Glomerular visceral epithelial cell (primary cell): Measurements from ENCODE around the gene EGFL8.
"Not testable (repeated sequence)": the region's sequence is repeated elsewhere in the genome, so short reads cannot be mapped to it uniquely, and the experiment has no call there.

Source experiments
- DNase-seq: peaks from one replicate; pipeline ENCODE4 v3.0.0-alpha.2; 2016; ENCODE audit errors: extremely low spot score

EGFL8 gene

GRCh38 chr6:32183483-32184083 lies 19.2 kb downstream of the EGFL8 start:
- DNase-seq: no peak

- DNase-seq: no peak
Observed at GRCh38 chr6:32184084-32184640, 19.8 kb downstream of the EGFL8 start, which contains the start of gene AGER. Gene AGER (minus strand): TSS chr6:32184253. CDS start chr6:32184222, 31 bp downstream.

- DNase-seq: peak; percentile 91
Observed at GRCh38 chr6:32185681-32186131, 21.3 kb downstream of the EGFL8 start.

GRCh38 chr6:32186151-32186840 lies 21.9 kb downstream of the EGFL8 start:
- not testable (repeated sequence) for DNase-seq

- DNase-seq: no peak
Observed at GRCh38 chr6:32187009-32187709, 22.8 kb downstream of the EGFL8 start.

- DNase-seq: not testable (repeated sequence)
Observed at GRCh38 chr6:32187725-32188380, 23.5 kb downstream of the EGFL8 start.

GRCh38 chr6:32188381-32189068 lies 24.1 kb downstream of the EGFL8 start:
- DNase-seq: no peak

- no peak for DNase-seq
Observed at GRCh38 chr6:32189069-32189741, 24.8 kb downstream of the EGFL8 start.

GRCh38 chr6:32189742-32190053 lies 25.3 kb downstream of the EGFL8 start:
- DNase-seq: no peak

GRCh38 chr6:32190054-32190851 lies 25.9 kb downstream of the EGFL8 start, which contains the start of gene PBX2:
Gene PBX2 (minus strand): TSS chr6:32190202. CDS start chr6:32189915, 287 bp downstream.
- peak; percentile 95 for DNase-seq

GRCh38 chr6:32190911-32191677 lies 26.7 kb downstream of the EGFL8 start:
- DNase-seq: no peak

- no peak for DNase-seq
Observed at GRCh38 chr6:32191696-32192607, 27.6 kb downstream of the EGFL8 start.

GRCh38 chr6:32192608-32193039 lies 28.2 kb downstream of the EGFL8 start, which contains the start of gene GPSM3:
Gene GPSM3 (minus strand): TSS chr6:32192643. CDS start chr6:32192513, 130 bp downstream.
- no peak for DNase-seq

GRCh38 chr6:32193096-32193495 lies 28.7 kb downstream of the EGFL8 start:
- not testable (repeated sequence) for DNase-seq

- no peak for DNase-seq
Observed at GRCh38 chr6:32194388-32194787, 30.0 kb downstream of the EGFL8 start.

- peak; percentile 47 for DNase-seq
Observed at GRCh38 chr6:32194825-32195651, 30.6 kb downstream of the EGFL8 start.

- DNase-seq: peak; percentile 100
Observed at GRCh38 chr6:32195652-32195901, 31.2 kb downstream of the EGFL8 start.
